GM18502 (cell line): ENCODE measurements around the gene TMEM115.

Experiments used
- ATAC-seq: cut with Tn5 transposase; IDR thresholded peaks from one replicate; pipeline ENCODE4 v1.9.1; 2021; ENCODE audit warnings: mild to moderate bottlenecking; ENCODE audit not compliant: unreplicated experiment, poor library complexity

TMEM115 gene

GRCh38 chr3:50354186-50354764 lies 5.0 kb downstream of the TMEM115 start:
- no peak for ATAC-seq

- no peak for ATAC-seq
Measured at GRCh38 chr3:50353245-50354004, 5.9 kb downstream of the TMEM115 start.

GRCh38 chr3:50352781-50353180 lies 6.5 kb downstream of the TMEM115 start:
- no peak for ATAC-seq

- ATAC-seq, result no peak
Measured at GRCh38 chr3:50351323-50351697, 8.0 kb downstream of the TMEM115 start.

GRCh38 chr3:50350527-50351322 lies 8.6 kb downstream of the TMEM115 start, which contains the start of the genes CYB561D2 and NPRL2:
Gene CYB561D2 (plus strand): TSS chr3:50350862. CDS start chr3:50351434, 572 bp downstream.
Gene NPRL2 (minus strand): TSS chr3:50350775. CDS start chr3:50350652, 123 bp downstream.
- ATAC-seq, result peak; percentile 84

- no peak for ATAC-seq
Measured at GRCh38 chr3:50350213-50350526, 9.2 kb downstream of the TMEM115 start.

- ATAC-seq, result no peak
Measured at GRCh38 chr3:50347187-50347813, 12.0 kb downstream of the TMEM115 start.

GRCh38 chr3:50345586-50346234 lies 13.6 kb downstream of the TMEM115 start, which contains the start of gene ZMYND10:
Gene ZMYND10 (minus strand): TSS chr3:50345732. CDS start chr3:50345579, 153 bp downstream.
- peak; percentile 36 for ATAC-seq

GRCh38 chr3:50345008-50345407 lies 14.3 kb downstream of the TMEM115 start:
- ATAC-seq, result no peak

- ATAC-seq, result no peak
Measured at GRCh38 chr3:50342813-50343633, 16.3 kb downstream of the TMEM115 start.

- no peak for ATAC-seq
Measured at GRCh38 chr3:50341996-50342650, 17.2 kb downstream of the TMEM115 start.

GRCh38 chr3:50341537-50341936 lies 17.8 kb downstream of the TMEM115 start:
- no peak for ATAC-seq

- ATAC-seq, result no peak
Measured at GRCh38 chr3:50340448-50341329, 18.6 kb downstream of the TMEM115 start, which contains the start of gene RASSF1. Gene RASSF1 (minus strand): TSS chr3:50340836. CDS start chr3:50340805, 31 bp downstream.

- no peak for ATAC-seq
Measured at GRCh38 chr3:50340147-50340447, 19.2 kb downstream of the TMEM115 start.

GRCh38 chr3:50339485-50340146 lies 19.7 kb downstream of the TMEM115 start:
- ATAC-seq, result no peak

- no peak for ATAC-seq
Measured at GRCh38 chr3:50338965-50339364, 20.4 kb downstream of the TMEM115 start.

GRCh38 chr3:50337175-50337861 lies 22.0 kb downstream of the TMEM115 start:
- peak; percentile 79 for ATAC-seq
